HG02840 (cell line): ENCODE results near the gene CDKL4.
"Not testable (repeated sequence)": the region's sequence is repeated elsewhere in the genome, so short reads cannot be mapped to it uniquely, and the experiment has no call there.

Experiments
- ATAC-seq: cut with Tn5 transposase; IDR thresholded peaks from one replicate; pipeline ENCODE4 v1.9.1; 2021; ENCODE audit warnings: mild to moderate bottlenecking, moderate library complexity, moderate number of reproducible peaks; ENCODE audit not compliant: unreplicated experiment, low FRiP score

The CDKL4 gene

DNA sequence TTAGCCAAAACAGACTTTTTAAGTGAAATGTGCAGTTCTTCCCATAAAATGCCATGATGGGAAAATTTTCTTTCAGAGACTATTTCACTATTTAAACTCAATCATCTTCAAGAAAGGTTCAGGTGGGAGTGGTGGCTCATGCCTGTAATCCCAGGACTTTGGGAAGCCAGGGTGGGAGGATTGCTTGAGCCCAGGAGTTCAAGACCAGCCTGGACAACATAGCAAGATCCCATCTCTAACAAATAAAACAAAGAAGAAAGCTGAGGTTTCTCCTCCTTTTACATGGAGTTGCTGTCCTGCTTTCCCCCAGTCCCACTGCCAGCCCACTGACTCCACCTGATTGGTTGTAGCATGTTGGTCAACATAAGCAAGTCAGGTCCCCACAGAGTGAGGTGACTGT lies 97.1 kb downstream of the CDKL4 start:
- no peak for ATAC-seq

DNA sequence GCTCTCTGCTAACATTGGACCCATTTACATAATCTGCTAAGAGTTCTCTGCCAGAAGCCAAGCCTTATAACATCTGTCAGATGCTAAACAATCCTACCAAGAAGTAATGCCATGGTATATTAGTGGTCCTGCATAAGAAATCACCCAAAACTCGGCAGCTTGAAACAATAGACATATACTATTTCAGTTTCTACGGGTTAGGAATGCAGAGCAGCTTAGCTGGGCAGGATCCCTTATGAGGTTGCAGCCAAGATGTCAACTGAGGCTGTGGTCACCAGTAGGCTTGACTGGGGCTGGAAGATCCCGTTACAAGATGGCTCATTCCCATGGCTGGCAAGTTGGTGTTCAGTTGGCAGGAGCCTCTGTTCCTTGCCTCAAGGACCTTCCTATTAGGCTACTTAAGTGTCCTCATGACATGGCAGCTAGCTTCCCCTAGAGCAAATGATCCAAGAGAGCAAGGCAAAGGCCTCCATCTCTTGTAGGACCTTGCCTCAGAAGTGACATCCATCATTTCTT lies 97.8 kb downstream of the CDKL4 start:
- ATAC-seq = no peak

DNA sequence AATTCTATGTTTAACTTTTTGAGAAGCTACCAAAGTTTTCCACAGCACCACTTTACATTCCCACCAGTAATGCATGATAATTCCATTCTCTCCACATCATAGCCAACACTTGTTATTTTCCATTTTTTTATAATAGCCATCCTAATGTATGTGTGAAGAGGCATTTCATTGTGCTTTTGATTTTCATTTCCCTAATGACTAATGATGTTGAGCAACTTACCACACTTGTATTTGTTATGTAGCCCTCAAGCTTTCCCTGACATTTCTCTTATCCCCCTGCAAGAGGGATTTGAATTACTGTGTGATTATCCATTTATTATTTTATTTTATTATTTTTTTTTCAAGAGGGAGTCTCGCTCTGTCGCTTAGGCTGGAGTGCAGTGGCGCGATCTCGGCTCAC lies 99.4 kb downstream of the CDKL4 start:
- ATAC-seq = no peak

DNA sequence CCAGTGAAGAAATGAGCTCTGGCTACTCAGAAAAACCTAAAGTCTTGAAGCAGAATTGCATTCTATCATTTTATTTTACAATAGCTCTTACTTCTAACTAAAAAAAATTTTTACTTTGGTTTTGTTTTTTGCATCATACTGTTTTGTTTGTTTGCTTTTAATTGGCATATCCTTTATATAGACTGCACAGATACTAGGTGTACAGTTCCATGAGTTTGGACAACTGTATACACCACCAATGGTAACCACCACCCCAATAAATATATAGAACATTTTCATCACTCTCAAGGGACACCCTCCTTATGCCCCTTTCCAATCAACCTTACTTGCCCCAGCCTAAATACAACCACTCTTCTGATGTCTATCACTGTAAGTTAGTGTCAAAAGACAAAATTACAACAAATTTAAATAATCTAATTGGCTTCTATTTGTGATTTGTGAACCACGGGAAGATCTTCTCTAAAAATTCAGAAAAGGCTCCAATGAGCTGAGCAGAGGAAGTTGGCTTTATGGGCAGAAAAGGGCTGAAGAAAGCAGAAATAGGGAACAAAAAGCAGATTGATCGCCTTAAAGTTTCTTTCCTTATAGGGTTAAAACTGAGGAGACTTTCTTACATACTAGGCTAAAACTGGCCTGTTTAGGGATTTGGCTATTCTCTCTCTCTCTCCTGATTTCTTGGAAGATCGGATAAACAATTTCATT lies 100.7 kb downstream of the CDKL4 start:
- ATAC-seq = no peak

DNA sequence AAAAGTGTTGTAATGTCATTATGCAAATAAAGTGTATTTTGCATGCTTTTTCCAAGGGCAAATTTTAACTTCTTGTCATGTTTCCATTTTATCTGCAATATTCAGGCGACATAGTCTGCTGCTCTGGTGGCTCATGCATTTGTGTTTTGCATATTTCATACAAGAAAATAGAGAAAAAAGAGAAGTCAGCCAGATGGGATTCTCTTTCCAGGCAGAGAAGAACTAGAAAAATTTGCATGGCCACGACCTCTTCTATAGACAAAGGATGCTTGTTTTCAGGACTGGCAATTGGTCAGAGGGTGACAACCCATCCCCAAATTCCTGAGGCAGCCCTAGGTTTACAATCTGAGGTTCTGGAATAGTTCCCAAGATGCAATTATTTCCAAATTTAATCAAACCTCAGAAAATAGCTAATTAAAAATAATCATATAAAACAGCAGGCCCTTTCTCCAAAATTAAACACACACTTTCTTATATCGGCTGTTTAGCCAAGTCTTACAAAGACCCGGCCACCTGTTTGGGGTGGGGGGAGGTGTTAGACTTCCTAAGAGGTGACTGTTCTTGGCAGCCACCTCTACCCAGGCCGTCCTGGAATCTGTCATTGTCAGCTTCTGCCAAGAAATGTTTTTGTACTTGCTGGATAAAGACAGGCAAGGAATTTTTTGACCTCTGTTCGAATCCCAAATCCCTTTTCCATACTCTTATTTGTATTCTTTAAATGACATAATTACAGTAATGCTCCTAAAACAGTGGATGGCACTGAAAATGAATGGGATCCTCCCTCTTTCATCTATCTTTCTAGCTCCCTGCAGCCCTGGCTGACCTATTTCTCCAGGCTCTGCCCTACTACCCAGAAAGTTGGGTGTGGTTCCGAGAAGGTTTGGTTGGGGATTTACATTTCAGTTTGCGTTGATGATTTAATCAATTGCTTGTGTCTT lies 102.2 kb downstream of the CDKL4 start:
- no peak for ATAC-seq

DNA sequence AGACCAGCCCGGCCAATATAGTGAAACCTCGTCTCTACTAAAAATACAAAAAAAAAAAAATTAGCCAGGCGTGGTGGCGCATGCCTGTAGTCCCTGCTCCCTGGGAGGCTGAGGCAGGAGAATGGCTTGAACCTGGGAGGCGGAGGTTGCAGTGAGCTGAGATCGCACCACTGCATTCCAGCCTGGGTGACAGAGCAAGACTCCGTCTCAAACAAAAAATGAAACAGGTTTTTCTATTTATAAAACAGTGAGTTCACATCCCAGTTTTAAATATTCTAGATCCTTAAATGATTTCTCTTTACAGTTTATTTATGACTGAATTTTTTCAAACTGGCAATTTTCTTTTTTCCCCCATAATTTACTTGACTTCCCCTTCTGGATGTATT lies 102.8 kb downstream of the CDKL4 start:
- ATAC-seq = not testable (repeated sequence)

DNA sequence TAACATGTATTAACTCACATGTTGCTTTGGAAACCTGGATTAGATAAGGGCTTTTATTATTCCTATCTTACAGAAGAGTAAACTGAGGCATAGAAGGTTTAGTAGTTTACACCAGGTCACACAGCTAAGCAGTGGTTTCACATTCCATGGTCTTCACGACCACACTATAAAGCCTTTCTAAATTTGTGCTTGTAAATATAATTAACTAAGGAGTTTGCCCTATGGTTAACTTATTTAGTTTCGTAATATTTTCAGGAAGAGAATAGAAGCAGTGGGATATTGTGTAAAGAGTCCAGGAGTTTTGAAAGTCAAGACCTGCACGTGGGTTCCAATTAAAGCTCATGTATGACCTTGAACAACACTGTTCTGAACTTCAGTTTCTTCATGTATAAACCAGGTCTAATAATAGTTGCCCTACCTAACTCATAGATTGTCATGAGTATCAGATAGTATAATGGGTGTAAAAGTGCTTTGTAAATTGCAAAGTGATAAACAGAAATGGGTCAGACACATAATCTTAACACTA lies 103.4 kb downstream of the CDKL4 start:
- no peak for ATAC-seq

DNA sequence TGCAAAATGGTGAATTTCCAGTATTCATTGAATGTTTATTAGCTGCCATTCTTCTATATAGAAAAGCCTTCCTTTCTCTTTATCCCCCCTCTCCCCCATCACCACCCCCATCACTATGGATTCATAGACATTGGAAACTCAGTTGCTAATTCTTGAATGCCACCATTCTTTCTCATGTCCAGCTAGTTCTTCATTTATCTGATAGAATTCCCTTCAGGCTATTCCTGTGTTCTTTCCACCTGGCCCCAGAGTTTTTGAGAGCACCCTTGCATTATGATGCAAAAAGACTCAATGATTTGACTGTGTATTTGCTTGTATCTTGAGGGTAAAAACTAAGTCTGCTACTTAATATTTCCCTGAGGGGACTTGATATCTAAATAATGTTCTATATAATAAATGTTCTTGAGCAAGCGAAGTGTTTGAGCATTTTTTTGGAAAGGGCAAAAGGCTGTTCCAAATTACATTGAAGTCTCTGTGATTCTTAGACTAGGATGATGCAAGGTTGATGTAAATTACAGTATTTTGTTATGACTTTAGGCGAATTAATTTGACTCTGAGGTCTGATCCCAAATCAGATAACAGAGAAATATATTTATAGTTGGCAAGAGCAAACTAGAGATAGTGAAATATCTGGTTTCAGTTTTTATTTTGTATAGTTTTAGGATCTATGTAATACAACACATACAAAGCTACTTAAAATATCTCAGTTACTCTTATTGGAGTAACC lies 104.1 kb downstream of the CDKL4 start:
- ATAC-seq = no peak

DNA sequence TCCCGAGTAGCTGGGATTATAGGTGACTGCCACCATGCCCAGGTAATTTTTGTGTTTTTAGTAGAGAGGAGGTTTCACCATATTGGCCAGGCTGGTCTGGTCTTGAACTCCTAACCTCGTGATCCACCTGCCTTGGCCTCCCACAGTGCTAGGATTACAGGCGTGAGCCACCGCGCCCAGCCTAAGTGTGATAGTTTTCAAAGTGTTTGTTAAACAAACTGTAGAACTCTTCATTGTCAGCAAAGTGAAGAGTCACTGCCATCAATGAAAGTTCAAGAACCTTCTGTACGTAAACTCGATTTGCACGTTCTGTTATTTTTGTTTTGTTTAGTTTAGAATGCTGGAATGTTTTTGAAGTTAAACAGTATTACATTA lies 104.9 kb downstream of the CDKL4 start:
- ATAC-seq = no peak

DNA sequence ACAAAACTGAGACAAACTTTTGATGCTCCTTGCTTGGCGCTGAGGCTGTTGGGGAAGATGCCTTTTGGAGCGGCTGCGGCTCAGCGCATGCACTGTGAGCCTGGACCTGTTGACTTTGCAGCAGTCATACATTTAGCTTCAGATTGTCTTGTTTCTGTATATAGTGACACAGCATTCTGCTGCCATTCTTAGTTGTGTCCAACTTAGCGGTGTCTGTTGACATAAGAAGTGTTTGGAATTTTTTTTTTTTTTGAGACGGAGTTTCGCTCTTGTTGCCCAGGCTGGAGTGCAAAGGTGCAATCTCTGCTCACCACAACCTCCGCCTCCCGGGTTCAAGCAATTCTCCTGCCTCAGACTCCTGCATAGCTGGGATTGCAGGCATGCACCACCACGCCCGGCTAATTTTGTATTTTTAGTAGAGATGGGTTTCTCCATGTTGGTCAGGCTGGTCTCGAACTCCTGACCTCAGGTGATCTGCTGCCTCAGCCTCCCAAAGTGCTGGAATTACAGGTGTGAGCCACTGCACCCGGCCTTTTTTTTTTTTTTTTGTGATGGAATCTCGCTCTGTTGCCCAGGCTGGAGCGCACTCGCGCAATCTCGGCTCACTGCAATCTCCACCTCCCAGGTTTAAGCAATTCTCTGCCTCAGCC lies 105.5 kb downstream of the CDKL4 start:
- ATAC-seq = not testable (repeated sequence)

DNA sequence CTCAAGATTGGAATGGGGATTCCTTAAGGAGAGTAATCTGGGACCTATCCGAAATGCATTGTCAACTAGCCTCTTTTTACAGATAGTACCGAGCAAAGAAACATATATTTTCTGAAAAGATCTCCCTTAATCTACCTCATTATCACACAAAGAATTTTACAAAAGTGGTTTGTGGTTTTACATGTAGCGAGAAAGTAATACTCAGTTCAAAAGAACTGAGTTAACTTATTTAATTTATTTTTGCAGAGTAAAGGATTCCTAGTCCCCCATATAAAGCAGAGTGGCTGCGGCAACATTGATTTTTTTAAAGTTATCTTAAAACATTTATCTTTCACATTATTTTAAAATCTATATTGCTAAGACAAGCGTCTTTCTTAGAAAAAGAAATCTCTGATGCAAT lies 107.0 kb downstream of the CDKL4 start:
- ATAC-seq = no peak

DNA sequence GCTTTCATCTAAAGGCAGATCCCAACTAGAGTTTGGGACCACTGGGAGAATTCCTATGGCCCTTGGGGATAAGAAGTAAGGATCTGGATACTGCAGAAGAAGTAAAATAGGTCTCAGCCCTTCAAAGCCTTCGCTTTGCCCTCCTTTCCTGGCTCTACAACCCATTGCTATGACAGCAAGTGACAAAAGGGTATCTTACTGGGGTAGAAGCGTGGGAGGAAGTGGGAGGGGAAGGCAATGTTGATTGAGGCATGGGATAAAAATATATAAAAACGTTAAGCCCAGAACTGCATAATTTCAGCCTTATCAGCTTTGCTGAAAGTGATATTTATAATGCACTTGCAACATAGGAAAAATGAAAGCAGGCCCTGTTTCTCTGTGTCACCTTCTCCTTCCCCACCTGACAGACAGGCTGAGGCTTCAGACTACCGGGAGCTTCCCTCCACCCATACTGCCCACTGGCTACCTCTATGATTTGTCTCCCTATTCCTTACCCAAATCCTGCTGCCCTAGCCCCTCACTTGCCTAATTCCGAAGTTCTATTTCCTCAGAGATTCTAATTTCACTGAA lies 108.0 kb downstream of the CDKL4 start:
- no peak for ATAC-seq

DNA sequence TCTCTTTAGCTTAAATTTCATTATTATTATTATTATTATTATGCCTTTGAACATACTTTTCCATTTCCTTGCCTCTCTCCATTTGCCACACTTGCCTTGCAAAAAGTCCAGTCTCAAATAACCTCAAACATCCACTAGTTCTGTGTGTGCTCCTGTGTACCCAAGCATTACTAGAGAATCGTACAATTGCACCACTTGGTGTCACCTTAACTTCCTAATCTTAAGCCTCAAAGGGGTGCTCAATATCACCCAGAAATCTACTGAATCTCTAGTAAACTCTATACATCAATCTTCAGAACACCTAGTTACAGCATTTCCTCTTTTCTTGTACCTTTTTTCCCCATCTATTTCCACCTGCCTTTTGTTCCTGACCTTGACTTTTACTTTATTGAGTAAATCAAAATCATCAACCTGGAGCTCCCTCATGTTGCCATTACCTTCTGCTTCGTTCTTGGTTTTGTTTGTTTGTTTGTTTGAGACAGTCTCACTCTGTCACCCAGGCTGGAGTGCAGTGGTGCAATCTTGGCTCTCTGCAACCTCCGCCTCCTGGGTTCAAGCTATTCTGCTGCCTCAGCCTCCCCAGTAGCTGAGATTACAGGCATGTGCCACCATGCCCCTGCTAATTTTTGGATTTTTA lies 110.4 kb downstream of the CDKL4 start:
- ATAC-seq = no peak

DNA sequence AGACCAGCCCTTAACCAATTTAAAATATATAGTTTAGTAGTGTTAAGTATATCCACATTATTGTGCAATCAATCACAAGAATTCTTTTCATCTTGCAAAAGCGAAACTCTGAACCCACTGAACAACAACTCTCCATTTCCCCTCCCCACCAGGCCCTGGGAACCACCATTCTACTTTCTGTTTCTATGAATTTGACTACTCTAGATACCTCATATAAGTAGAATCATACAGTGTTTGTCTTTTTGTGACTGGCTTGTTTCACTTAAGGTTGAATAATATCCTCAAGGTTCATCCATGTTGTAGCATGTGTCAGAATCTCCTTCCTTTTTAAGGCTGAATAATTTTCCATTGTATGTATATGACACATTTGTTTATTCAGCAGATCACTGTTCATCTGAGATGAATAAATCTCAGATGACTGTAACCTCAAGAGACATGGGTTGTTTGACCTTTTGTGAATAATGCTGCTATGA lies 114.8 kb downstream of the CDKL4 start:
- peak; percentile 48 for ATAC-seq

DNA sequence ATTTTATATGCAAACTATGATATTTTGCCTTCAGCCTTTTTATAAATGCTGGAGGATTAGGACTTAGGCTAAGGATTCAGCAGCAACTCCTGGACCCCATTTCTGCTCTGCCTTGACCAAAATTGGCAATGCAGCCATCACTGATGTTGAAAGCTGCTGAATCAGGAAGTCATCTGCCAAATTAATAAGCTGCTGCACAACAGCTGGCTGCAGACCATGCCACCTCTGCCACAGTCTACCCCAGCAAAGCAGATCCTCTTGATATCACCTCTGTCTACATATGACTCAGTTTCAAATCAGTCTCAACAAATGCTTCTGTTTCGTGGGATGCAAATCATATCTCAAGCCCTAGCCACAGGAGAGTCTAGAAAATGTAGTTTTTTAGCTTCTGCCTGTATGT lies 115.8 kb downstream of the CDKL4 start:
- ATAC-seq = peak; percentile 32
